Measurements from ENCODE around the gene ARHGEF17. TPM values are rescaled to one million over a fixed set of nuclear protein-coding genes. Genes with fewer than 3 reads are reported as not detected.
A peak's percentile ranks its signal among the peaks of the same experiment; 100 is the strongest.

The ARHGEF17 gene
- total RNA-seq (ENCODE audit: low replicate concordance), result 19.9 and 41.8 TPM in 2 replicates

GRCh38 chr11:73308003-73308960 is at the start of gene ARHGEF17:
Gene ARHGEF17, plus strand, starts transcription at chr11:73308276. Its CDS starts 363 bp downstream, at chr11:73308639.
- Mint-ChIP-seq H3K36me3 (peaks cover 6% of the 10 kb centered on the region), H3K27me3 (ENCODE audit: insufficient read depth, low read depth) (peaks cover 9% of the 10 kb centered on the region), H3K27ac (peak within 1 kb of the TSS; percentile 99), H3K4me1 (peaks cover 44% of the 10 kb centered on the region), H3K4me3 (peak within 1 kb of the TSS; percentile 87), H3K9me3 (peaks cover 3% of the 10 kb centered on the region)
- H4K20me1 ChIP-seq (ENCODE audit: low read depth), result peaks cover 45% of the 10 kb centered on the region
- peaks cover 19% of the 10 kb centered on the region for H3F3A ChIP-seq (ENCODE audit: low read depth)
- H3K9me3 ChIP-seq (ENCODE audit: low read depth), result no peaks in the 10 kb centered on the region
- H3K9ac ChIP-seq, result peak within 1 kb of the TSS; percentile 65
- peak within 1 kb of the TSS; percentile 95 for H3K4me2 ChIP-seq
- H3K4me1 ChIP-seq, result peaks cover 39% of the 10 kb centered on the region
- H3K4me3 ChIP-seq, result peak within 1 kb of the TSS; percentile 91
- TF ChIP-seq EZH2 (IDR thresholded peaks at IDR 0.05) (no peak), CTCF (IDR thresholded peaks at IDR 0.05) (no peak)
- DNase-seq (ENCODE audit: low spot score), result peak; percentile 93
- peak within 1 kb of the TSS; percentile 96 for H3K27ac ChIP-seq
- peak within 1 kb of the TSS; percentile 51 for H2AFZ ChIP-seq (replicated peaks)
- H3K36me3 ChIP-seq, result no peaks in the 10 kb centered on the region
- peaks cover 48% of the 10 kb centered on the region for H3K79me2 ChIP-seq (ENCODE audit: low read depth)
- H3K27me3 ChIP-seq, result peaks cover 2% of the 10 kb centered on the region

GRCh38 chr11:73259406-73260126 is 48.5 kb upstream of the ARHGEF17 start:
- Histone ChIP-seq H3K9me3 (ENCODE audit: low read depth) (no peaks in the 10 kb centered on the region), H3K9ac (no peak overlapping the region), H4K20me1 (ENCODE audit: low read depth) (no peaks in the 10 kb centered on the region), H2AFZ (replicated peaks) (no peak overlapping the region), H3K36me3 (no peaks in the 10 kb centered on the region), H3K79me2 (ENCODE audit: low read depth) (no peaks in the 10 kb centered on the region), H3K27ac (no peak overlapping the region), H3K4me1 (peaks cover 16% of the 10 kb centered on the region), H3F3A (ENCODE audit: low read depth) (no peaks in the 10 kb centered on the region), H3K27me3 (peaks cover 27% of the 10 kb centered on the region), H3K4me2 (no peak overlapping the region), H3K4me3 (no peak overlapping the region)
- Mint-ChIP-seq H3K4me1 (peaks cover 23% of the 10 kb centered on the region), H3K27ac (peak overlapping the region; percentile 59), H3K27me3 (ENCODE audit: insufficient read depth, low read depth) (peaks cover 11% of the 10 kb centered on the region), H3K4me3 (peak overlapping the region; percentile 68), H3K36me3 (no peaks in the 10 kb centered on the region), H3K9me3 (no peaks in the 10 kb centered on the region)
- no peak for DNase-seq (ENCODE audit: low spot score)
- TF ChIP-seq CTCF (IDR thresholded peaks at IDR 0.05), result no peak
- no peak for TF ChIP-seq EZH2phosphoT487 (IDR thresholded peaks at IDR 0.05)
- TF ChIP-seq EZH2 (IDR thresholded peaks at IDR 0.05), result no peak

- no peak for DNase-seq (ENCODE audit: low spot score)
- TF ChIP-seq CTCF (IDR thresholded peaks at IDR 0.05), result no peak
- TF ChIP-seq EZH2 (IDR thresholded peaks at IDR 0.05), result no peak
- no peak for TF ChIP-seq EZH2phosphoT487 (IDR thresholded peaks at IDR 0.05)
- peak overlapping the region; percentile 59 for H3K27ac Mint-ChIP-seq
- H3K36me3 Mint-ChIP-seq, result no peaks in the 10 kb centered on the region
- Histone ChIP-seq H3K79me2 (ENCODE audit: low read depth) (no peaks in the 10 kb centered on the region), H3F3A (ENCODE audit: low read depth) (no peaks in the 10 kb centered on the region), H3K36me3 (no peaks in the 10 kb centered on the region), H3K4me2 (no peak overlapping the region), H3K27ac (no peak overlapping the region), H3K27me3 (peaks cover 32% of the 10 kb centered on the region), H2AFZ (replicated peaks) (no peak overlapping the region), H3K4me1 (peaks cover 16% of the 10 kb centered on the region), H3K9me3 (ENCODE audit: low read depth) (no peaks in the 10 kb centered on the region), H3K4me3 (no peak overlapping the region), H3K9ac (no peak overlapping the region), H4K20me1 (ENCODE audit: low read depth) (no peaks in the 10 kb centered on the region)
- peaks cover 26% of the 10 kb centered on the region for H3K4me1 Mint-ChIP-seq
- peaks cover 16% of the 10 kb centered on the region for H3K27me3 Mint-ChIP-seq (ENCODE audit: insufficient read depth, low read depth)
- no peaks in the 10 kb centered on the region for H3K9me3 Mint-ChIP-seq
- H3K4me3 Mint-ChIP-seq, result no peak overlapping the region
These were observed 48.0 kb upstream of the ARHGEF17 start for GRCh38 chr11:73260127-73260457.

All from neural progenitor cell (in vitro differentiated cells).